ENCODE data around the gene PRC1. TPM values are rescaled to one million over a fixed set of nuclear protein-coding genes. Genes with fewer than 3 reads are reported as not detected.
A peak's percentile ranks its signal among the peaks of the same experiment; 100 is the strongest.

Gene PRC1
- total RNA-seq, 2 experiments from 2014 or later, result 151 to 158 TPM

- CTCF ChIA-PET, result interaction anchor here (1.2 to 5.3 kb wide), 2 partner anchors 10 to 14 kb away, joined by 6 to 48 read pairs; partner anchors contain the start of genes HDDC3 and UNC45A
- Mint-ChIP-seq H3K27ac (no peak overlapping the region), H3K9me3 (no peaks in the 10 kb centered on the region), H3K27me3 (no peaks in the 10 kb centered on the region), H3K4me3 (no peak overlapping the region), H3K36me3 (peaks cover 41% of the 10 kb centered on the region), H3K4me1 (ENCODE audit: low read depth) (no peaks in the 10 kb centered on the region)
- intact Hi-C loops (cut with micrococcal nuclease), result no loop called here
- DNase-seq, result no peak
- POLR2A ChIA-PET, result interaction anchor here (0.8 kb wide), 1 partner anchor 11 kb away, joined by 3 read pairs; no protein-coding TSS in a partner anchor
Measured at GRCh38 chr15:90942354-90943120, 51.8 kb downstream of the PRC1 start.

- no peak overlapping the region for H3K27ac Mint-ChIP-seq
- H3K4me3 Mint-ChIP-seq, result no peak overlapping the region
- H3K4me1 Mint-ChIP-seq (ENCODE audit: low read depth), result peaks cover 9% of the 10 kb centered on the region
- intact Hi-C loops (cut with micrococcal nuclease), result no loop called here
- CTCF ChIA-PET, result interaction anchor here (5.3 kb wide), 1 partner anchor 8 kb away, joined by 48 read pairs; the partner anchor contains the start of genes HDDC3 and UNC45A
- H3K36me3 Mint-ChIP-seq, result peaks cover 47% of the 10 kb centered on the region
- no peaks in the 10 kb centered on the region for H3K9me3 Mint-ChIP-seq
- DNase-seq, result no peak
- no peaks in the 10 kb centered on the region for H3K27me3 Mint-ChIP-seq
- POLR2A ChIA-PET, result interaction anchor here (1.1 kb wide), 1 partner anchor 10 kb away, joined by 3 read pairs; no protein-coding TSS in a partner anchor
Measured at GRCh38 chr15:90941038-90941437, 53.3 kb downstream of the PRC1 start.

- no peak for DNase-seq
- intact Hi-C loops (cut with micrococcal nuclease), result loop anchor here (10.0 kb wide), 2 partner anchors 915 to 1045 kb away; partner anchors contain the start of genes AP3S2 and SLCO3A1
- ChIA-PET CTCF (interaction anchor here (4.0 to 5.3 kb wide), 2 partner anchors 7 to 17 kb away, joined by 15 to 48 read pairs; partner anchors contain the start of genes HDDC3 and UNC45A), POLR2A (interaction anchor here (0.6 kb wide), 1 partner anchor 91 kb away, joined by 3 read pairs; no protein-coding TSS in a partner anchor)
- peaks cover 44% of the 10 kb centered on the region for H3K36me3 Mint-ChIP-seq
- H3K27ac Mint-ChIP-seq, result no peak overlapping the region
- no peaks in the 10 kb centered on the region for H3K9me3 Mint-ChIP-seq
- no peak overlapping the region for H3K4me3 Mint-ChIP-seq
- H3K4me1 Mint-ChIP-seq (ENCODE audit: low read depth), result peaks cover 13% of the 10 kb centered on the region
- H3K27me3 Mint-ChIP-seq, result no peaks in the 10 kb centered on the region
Measured at GRCh38 chr15:90939756-90940155, 54.6 kb downstream of the PRC1 start.

- no peaks in the 10 kb centered on the region for H3K9me3 Mint-ChIP-seq
- CTCF ChIA-PET, result interaction anchor here (4.0 to 9.4 kb wide), 2 partner anchors 18 to 35 kb away, joined by 15 to 231 read pairs; partner anchors contain the start of gene MAN2A2
- peaks cover 40% of the 10 kb centered on the region for H3K36me3 Mint-ChIP-seq
Measured at GRCh38 chr15:90938261-90938660, 56.1 kb downstream of the PRC1 start.

GRCh38 chr15:90936823-90937222 is 57.5 kb downstream of the PRC1 start:
- Mint-ChIP-seq H3K4me3 (peak overlapping the region; percentile 84), H3K9me3 (no peaks in the 10 kb centered on the region), H3K27ac (no peak overlapping the region), H3K4me1 (ENCODE audit: low read depth) (peaks cover 23% of the 10 kb centered on the region), H3K27me3 (no peaks in the 10 kb centered on the region), H3K36me3 (peaks cover 30% of the 10 kb centered on the region)
- POLR2A ChIA-PET, result no interaction called here
- intact Hi-C loops (cut with micrococcal nuclease), result loop anchor here (10.0 kb wide), 2 partner anchors 918 to 1042 kb away; partner anchors contain the start of genes AP3S2 and SLCO3A1
- CTCF ChIA-PET, result interaction anchor here (4.0 to 9.4 kb wide), 3 partner anchors 20 to 289 kb away, joined by 15 to 231 read pairs (median 41); partner anchors contain the start of gene MAN2A2
- DNase-seq, result no peak

More at GRCh38 chr15:90938261-90938660, 56.1 kb downstream of the PRC1 start:
- no peak for DNase-seq
- peaks cover 20% of the 10 kb centered on the region for H3K4me1 Mint-ChIP-seq (ENCODE audit: low read depth)
- no peak overlapping the region for H3K27ac Mint-ChIP-seq
- H3K27me3 Mint-ChIP-seq, result no peaks in the 10 kb centered on the region
- no peak overlapping the region for H3K4me3 Mint-ChIP-seq
- intact Hi-C loops (cut with micrococcal nuclease), result loop anchor here (10.0 kb wide), 2 partner anchors 917 to 1043 kb away; partner anchors contain the start of genes AP3S2 and SLCO3A1
- POLR2A ChIA-PET, result interaction anchor here (0.7 kb wide), 1 partner anchor 10 kb away, joined by 3 read pairs; no protein-coding TSS in a partner anchor

GRCh38 chr15:90934949-90935751 is 59.2 kb downstream of the PRC1 start, which contains the start of gene UNC45A:
UNC45A (plus strand) TSS chr15:90935285; CDS start chr15:90935325, 40 bp downstream.
- H3K27me3 Mint-ChIP-seq, result no peaks in the 10 kb centered on the region
- H3K27ac Mint-ChIP-seq, result peak within 1 kb of the TSS; percentile 82
- intact Hi-C loops (cut with micrococcal nuclease), result loop anchor here (1.0 to 10.0 kb wide), 11 partner anchors 12 to 1040 kb away; partner anchors contain the start of genes AP3S2, BLM, CIB1 and GDPGP1
- peaks cover 36% of the 10 kb centered on the region for H3K4me1 Mint-ChIP-seq (ENCODE audit: low read depth)
- ChIA-PET CTCF (interaction anchor here (0.6 to 9.4 kb wide), 20 partner anchors 7 to 675 kb away, joined by 3 to 231 read pairs (median 6); partner anchors contain the start of genes BLM, FES, MAN2A2 and RCCD1), POLR2A (interaction anchor here (0.7 to 7.7 kb wide), 10 partner anchors 10 to 1042 kb away, joined by 3 to 82 read pairs (median 4); partner anchors contain the start of genes AP3S2, BLM, CIB1 and GDPGP1)
- DNase-seq, result peak; percentile 95
- peaks cover 23% of the 10 kb centered on the region for H3K36me3 Mint-ChIP-seq
- H3K4me3 Mint-ChIP-seq, result peak within 1 kb of the TSS; percentile 84
- H3K9me3 Mint-ChIP-seq, result no peaks in the 10 kb centered on the region

- Mint-ChIP-seq H3K36me3 (peaks cover 16% of the 10 kb centered on the region), H3K4me1 (ENCODE audit: low read depth) (peaks cover 40% of the 10 kb centered on the region), H3K27ac (peak overlapping the region; percentile 82), H3K9me3 (no peaks in the 10 kb centered on the region), H3K27me3 (no peaks in the 10 kb centered on the region), H3K4me3 (peak overlapping the region; percentile 84)
- ChIA-PET POLR2A (interaction anchor here (0.7 to 7.7 kb wide), 8 partner anchors 11 to 1041 kb away, joined by 3 to 82 read pairs (median 4); partner anchors contain the start of genes AP3S2, CIB1, GDPGP1 and MAN2A2), CTCF (interaction anchor here (0.6 to 9.4 kb wide), 24 partner anchors 8 to 675 kb away, joined by 3 to 231 read pairs (median 6); partner anchors contain the start of genes BLM, FES, MAN2A2 and PRC1)
- intact Hi-C loops (cut with micrococcal nuclease), result loop anchor here (1.0 to 10.0 kb wide), 9 partner anchors 11 to 1040 kb away; partner anchors contain the start of genes AP3S2, BLM, CIB1 and GDPGP1
- DNase-seq, result peak; percentile 94
Measured at GRCh38 chr15:90934256-90934948, 59.9 kb downstream of the PRC1 start.

- H3K9me3 Mint-ChIP-seq, result no peaks in the 10 kb centered on the region
Measured at GRCh38 chr15:90933301-90933700, 61.0 kb downstream of the PRC1 start.

GRCh38 chr15:90932660-90932991 is 61.7 kb downstream of the PRC1 start:
- ChIA-PET CTCF (interaction anchor here (0.7 to 9.4 kb wide), 37 partner anchors 9 to 614 kb away, joined by 3 to 231 read pairs (median 6); partner anchors contain the start of genes BLM, FES, MAN2A2 and PRC1), POLR2A (interaction anchor here (0.7 to 7.7 kb wide), 11 partner anchors 10 to 702 kb away, joined by 3 to 82 read pairs (median 4); partner anchors contain the start of genes BLM, MAN2A2 and VPS33B)
- intact Hi-C loops (cut with micrococcal nuclease), result loop anchor here (5.0 to 10.0 kb wide), 6 partner anchors 115 to 1038 kb away; partner anchors contain the start of genes AP3S2, CIB1, GDPGP1 and IQGAP1
- Mint-ChIP-seq H3K4me3 (peak overlapping the region; percentile 99), H3K27ac (peak overlapping the region; percentile 100), H3K36me3 (peaks cover 14% of the 10 kb centered on the region), H3K4me1 (ENCODE audit: low read depth) (peaks cover 47% of the 10 kb centered on the region), H3K9me3 (no peaks in the 10 kb centered on the region), H3K27me3 (no peaks in the 10 kb centered on the region)
- DNase-seq, result no peak

More at GRCh38 chr15:90933301-90933700, 61.0 kb downstream of the PRC1 start:
- Mint-ChIP-seq H3K4me3 (peak overlapping the region; percentile 37), H3K27ac (peak overlapping the region; percentile 100), H3K36me3 (peaks cover 16% of the 10 kb centered on the region), H3K27me3 (no peaks in the 10 kb centered on the region), H3K4me1 (ENCODE audit: low read depth) (peaks cover 46% of the 10 kb centered on the region)
- POLR2A ChIA-PET, result interaction anchor here (0.9 to 7.7 kb wide), 5 partner anchors 10 to 60 kb away, joined by 3 to 82 read pairs (median 9); partner anchors contain the start of genes MAN2A2 and RCCD1
- DNase-seq, result no peak
- CTCF ChIA-PET, result interaction anchor here (0.7 to 9.4 kb wide), 28 partner anchors 9 to 613 kb away, joined by 3 to 231 read pairs (median 10); partner anchors contain the start of genes BLM, FES, FURIN and MAN2A2
- intact Hi-C loops (cut with micrococcal nuclease), result loop anchor here (5.0 to 10.0 kb wide), 6 partner anchors 116 to 1038 kb away; partner anchors contain the start of genes AP3S2, CIB1, GDPGP1 and IQGAP1
